ES-I3 (cell line): ENCODE measurements around the gene CLEC4F.

Experiments
- H3K36me3 ChIP-seq: 2 replicates; pipeline ENCODE4 v1.6.1; 2013; ENCODE audit warnings: mild to moderate bottlenecking, low read length, control low read depth, moderate library complexity; ENCODE audit not compliant: insufficient read depth
- H3K4me1 ChIP-seq: 2 replicates; pipeline ENCODE4 v1.6.1; 2013; ENCODE audit warnings: mild to moderate bottlenecking, control low read depth, low read length; ENCODE audit not compliant: insufficient read depth
- H3K9ac ChIP-seq: 2 replicates; pipeline ENCODE4 v1.6.1; 2013; ENCODE audit warnings: low read depth, mild to moderate bottlenecking, low read length, moderate library complexity
- H3K9me3 ChIP-seq: 2 replicates; pipeline ENCODE4 v1.6.1; 2013; ENCODE audit warnings: mild to moderate bottlenecking, low read length, moderate library complexity; ENCODE audit not compliant: control insufficient read depth, insufficient read depth

Gene CLEC4F

GRCh38 chr2:70820499-70820898, at the start of gene CLEC4F:
Gene CLEC4F (minus strand): TSS chr2:70820599. CDS start chr2:70820523, 76 bp downstream.
- Histone ChIP-seq H3K9ac (no peak within 1 kb of the TSS), H3K36me3 (no peaks in the 10 kb centered on the region; the same call in 1 of the 2 replicates), H3K4me1 (no peaks in the 10 kb centered on the region; the same call in 1 of the 2 replicates), H3K9me3 (no peaks in the 10 kb centered on the region)

GRCh38 chr2:70868970-70869369, 48.6 kb upstream of the CLEC4F start:
- H3K9me3 ChIP-seq, result no peaks in the 10 kb centered on the region
- H3K9ac ChIP-seq, result no peak overlapping the region
- H3K4me1 ChIP-seq, result no peaks in the 10 kb centered on the region
- H3K36me3 ChIP-seq, result no peaks in the 10 kb centered on the region

- Histone ChIP-seq H3K9me3 (no peaks in the 10 kb centered on the region), H3K9ac (no peak overlapping the region), H3K4me1 (peaks cover 3% of the 10 kb centered on the region; the same call in 1 of the 2 replicates), H3K36me3 (no peaks in the 10 kb centered on the region)
These were observed 41.6 kb upstream of the CLEC4F start for GRCh38 chr2:70861777-70862625.

GRCh38 chr2:70855667-70856066, 35.3 kb upstream of the CLEC4F start:
- no peak overlapping the region for H3K9ac ChIP-seq
- no peaks in the 10 kb centered on the region for H3K36me3 ChIP-seq
- H3K9me3 ChIP-seq, result no peaks in the 10 kb centered on the region
- H3K4me1 ChIP-seq, result peaks cover 4% of the 10 kb centered on the region; the same call in 1 of the 2 replicates

GRCh38 chr2:70854411-70854810, 34.0 kb upstream of the CLEC4F start:
- H3K36me3 ChIP-seq, result no peaks in the 10 kb centered on the region
- H3K9ac ChIP-seq, result no peak overlapping the region
- peaks cover 4% of the 10 kb centered on the region; the same call in 1 of the 2 replicates for H3K4me1 ChIP-seq
- no peaks in the 10 kb centered on the region for H3K9me3 ChIP-seq

GRCh38 chr2:70852824-70853223, 32.4 kb upstream of the CLEC4F start:
- no peak overlapping the region for H3K9ac ChIP-seq
- peaks cover 4% of the 10 kb centered on the region; the same call in 1 of the 2 replicates for H3K4me1 ChIP-seq
- H3K9me3 ChIP-seq, result no peaks in the 10 kb centered on the region
- H3K36me3 ChIP-seq, result no peaks in the 10 kb centered on the region

- Histone ChIP-seq H3K36me3 (no peaks in the 10 kb centered on the region), H3K9ac (no peak overlapping the region), H3K9me3 (no peaks in the 10 kb centered on the region), H3K4me1 (peaks cover 4% of the 10 kb centered on the region; the same call in 1 of the 2 replicates)
These were observed 31.3 kb upstream of the CLEC4F start for GRCh38 chr2:70851704-70852103.

GRCh38 chr2:70850925-70851324, 30.5 kb upstream of the CLEC4F start:
- no peaks in the 10 kb centered on the region for H3K9me3 ChIP-seq
- H3K9ac ChIP-seq, result no peak overlapping the region
- no peaks in the 10 kb centered on the region for H3K36me3 ChIP-seq
- peaks cover 4% of the 10 kb centered on the region; the same call in 1 of the 2 replicates for H3K4me1 ChIP-seq

- no peaks in the 10 kb centered on the region for H3K9me3 ChIP-seq
- no peak overlapping the region for H3K9ac ChIP-seq
- no peaks in the 10 kb centered on the region for H3K36me3 ChIP-seq
- H3K4me1 ChIP-seq, result no peaks in the 10 kb centered on the region
These were observed 22.0 kb upstream of the CLEC4F start for GRCh38 chr2:70842401-70842800.

- H3K36me3 ChIP-seq, result no peaks in the 10 kb centered on the region
- H3K4me1 ChIP-seq, result no peaks in the 10 kb centered on the region
- no peak overlapping the region for H3K9ac ChIP-seq
- H3K9me3 ChIP-seq, result no peaks in the 10 kb centered on the region; the same call in 1 of the 2 replicates
These were observed 17.9 kb upstream of the CLEC4F start for GRCh38 chr2:70837980-70838925.

- no peaks in the 10 kb centered on the region for H3K4me1 ChIP-seq
- no peak within 1 kb of the TSS for H3K9ac ChIP-seq
- H3K36me3 ChIP-seq, result no peaks in the 10 kb centered on the region
- H3K9me3 ChIP-seq, result no peaks in the 10 kb centered on the region; the same call in 1 of the 2 replicates
These were observed 15.2 kb upstream of the CLEC4F start, which contains the start of gene CD207 for GRCh38 chr2:70835643-70836042. Gene CD207 (minus strand): TSS chr2:70835816. CDS start chr2:70835776, 40 bp downstream.

GRCh38 chr2:70834881-70835280, 14.5 kb upstream of the CLEC4F start:
- Histone ChIP-seq H3K4me1 (no peaks in the 10 kb centered on the region), H3K36me3 (no peaks in the 10 kb centered on the region), H3K9me3 (no peaks in the 10 kb centered on the region; the same call in 1 of the 2 replicates), H3K9ac (no peak overlapping the region)

GRCh38 chr2:70834106-70834505, 13.7 kb upstream of the CLEC4F start:
- no peaks in the 10 kb centered on the region for H3K36me3 ChIP-seq
- no peaks in the 10 kb centered on the region; the same call in 1 of the 2 replicates for H3K9me3 ChIP-seq
- H3K9ac ChIP-seq, result no peak overlapping the region
- 0 out of 2 replicates have a peak, but pooled peaks cover under 1% of the 10 kb centered on the region for H3K4me1 ChIP-seq

GRCh38 chr2:70833246-70833645, 12.8 kb upstream of the CLEC4F start:
- Histone ChIP-seq H3K4me1 (0 out of 2 replicates have a peak, but pooled peaks cover 6% of the 10 kb centered on the region), H3K9me3 (no peaks in the 10 kb centered on the region; the same call in 1 of the 2 replicates), H3K9ac (no peak overlapping the region), H3K36me3 (no peaks in the 10 kb centered on the region)
